ENCODE data around the gene ATF3.
"Not testable (repeated sequence)": the region's sequence is repeated elsewhere in the genome, so short reads cannot be mapped to it uniquely, and the experiment has no call there.

ATF3 gene

GRCh38 chr1:212644866-212645545 is 36.4 kb downstream of the ATF3 start:
- ATAC-seq (no peak), DNase-seq (ENCODE audit: low spot score in 2 of 2) (no peak)
- peaks cover 3% of the 10 kb centered on the region for H3K9me3 Mint-ChIP-seq
- H3K4me1 Mint-ChIP-seq = no peaks in the 10 kb centered on the region
- no peaks in the 10 kb centered on the region for H3K36me3 Mint-ChIP-seq
- no peak overlapping the region for H3K27ac Mint-ChIP-seq
- no peak overlapping the region for H3K4me3 Mint-ChIP-seq

GRCh38 chr1:212645546-212646543 is 37.3 kb downstream of the ATF3 start:
- no peak for ATAC-seq
- H3K27ac Mint-ChIP-seq = no peak overlapping the region
- H3K4me1 Mint-ChIP-seq = no peaks in the 10 kb centered on the region
- H3K9me3 Mint-ChIP-seq = peaks cover 1% of the 10 kb centered on the region
- no peak overlapping the region for H3K4me3 Mint-ChIP-seq
- no peaks in the 10 kb centered on the region for H3K36me3 Mint-ChIP-seq
- DNase-seq (ENCODE audit: low spot score in 2 of 2) = no peak

GRCh38 chr1:212646588-212646987 is 38.0 kb downstream of the ATF3 start:
- H3K4me3 Mint-ChIP-seq = no peak overlapping the region
- H3K4me1 Mint-ChIP-seq = no peaks in the 10 kb centered on the region
- no peaks in the 10 kb centered on the region for H3K36me3 Mint-ChIP-seq
- ATAC-seq = no peak
- no peak for DNase-seq (ENCODE audit: low spot score in 2 of 2)
- no peak overlapping the region for H3K27ac Mint-ChIP-seq
- H3K9me3 Mint-ChIP-seq = no peaks in the 10 kb centered on the region

- DNase-seq (ENCODE audit: low spot score in 2 of 2) = no peak
- Mint-ChIP-seq H3K27ac (no peak overlapping the region), H3K4me3 (no peak overlapping the region), H3K9me3 (no peaks in the 10 kb centered on the region), H3K36me3 (no peaks in the 10 kb centered on the region), H3K4me1 (no peaks in the 10 kb centered on the region)
- ATAC-seq = no peak
These were observed 38.4 kb downstream of the ATF3 start for GRCh38 chr1:212647004-212647403.

- DNase-seq (ENCODE audit: low spot score in 2 of 2) (peak in 1 of 2 donors; percentile 34), ATAC-seq (no peak)
- Mint-ChIP-seq H3K27ac (no peak overlapping the region), H3K4me3 (no peak overlapping the region), H3K36me3 (no peaks in the 10 kb centered on the region), H3K4me1 (no peaks in the 10 kb centered on the region), H3K9me3 (no peaks in the 10 kb centered on the region)
These were observed 39.9 kb downstream of the ATF3 start for GRCh38 chr1:212648431-212648830.

- DNase-seq (ENCODE audit: low spot score in 2 of 2) = no peak
- H3K4me1 Mint-ChIP-seq = no peaks in the 10 kb centered on the region
- H3K4me3 Mint-ChIP-seq = no peak overlapping the region
- no peaks in the 10 kb centered on the region for H3K36me3 Mint-ChIP-seq
- no peak for ATAC-seq
- H3K9me3 Mint-ChIP-seq = no peaks in the 10 kb centered on the region
- no peak overlapping the region for H3K27ac Mint-ChIP-seq
These were observed 40.5 kb downstream of the ATF3 start for GRCh38 chr1:212649020-212649419.

- no peaks in the 10 kb centered on the region for H3K9me3 Mint-ChIP-seq
- no peaks in the 10 kb centered on the region for H3K4me1 Mint-ChIP-seq
- no peak overlapping the region for H3K27ac Mint-ChIP-seq
- ATAC-seq = no peak
- no peak for DNase-seq (ENCODE audit: low spot score in 2 of 2)
- H3K4me3 Mint-ChIP-seq = no peak overlapping the region
- H3K36me3 Mint-ChIP-seq = no peaks in the 10 kb centered on the region
These were observed 41.7 kb downstream of the ATF3 start for GRCh38 chr1:212650228-212650627.

- no peaks in the 10 kb centered on the region for H3K36me3 Mint-ChIP-seq
- H3K9me3 Mint-ChIP-seq = no peaks in the 10 kb centered on the region
- no peak overlapping the region for H3K4me3 Mint-ChIP-seq
- H3K27ac Mint-ChIP-seq = no peak overlapping the region
- DNase-seq (ENCODE audit: low spot score in 2 of 2) = peak in 1 of 2 donors; percentile 23
- no peaks in the 10 kb centered on the region for H3K4me1 Mint-ChIP-seq
- no peak for ATAC-seq
These were observed 43.0 kb downstream of the ATF3 start for GRCh38 chr1:212651521-212651920.

GRCh38 chr1:212651977-212652376 is 43.4 kb downstream of the ATF3 start:
- H3K4me1 Mint-ChIP-seq = no peaks in the 10 kb centered on the region
- no peaks in the 10 kb centered on the region for H3K36me3 Mint-ChIP-seq
- no peaks in the 10 kb centered on the region for H3K9me3 Mint-ChIP-seq
- no peak overlapping the region for H3K4me3 Mint-ChIP-seq
- DNase-seq (ENCODE audit: low spot score in 2 of 2) (peak in 1 of 2 donors; percentile 22), ATAC-seq (no peak)
- no peak overlapping the region for H3K27ac Mint-ChIP-seq

GRCh38 chr1:212652609-212653008 is 44.0 kb downstream of the ATF3 start:
- Mint-ChIP-seq H3K4me1 (no peaks in the 10 kb centered on the region), H3K36me3 (no peaks in the 10 kb centered on the region), H3K4me3 (no peak overlapping the region), H3K27ac (no peak overlapping the region), H3K9me3 (no peaks in the 10 kb centered on the region)
- ATAC-seq = no peak
- DNase-seq (ENCODE audit: low spot score in 2 of 2) = peak in 1 of 2 donors; percentile 35

GRCh38 chr1:212655668-212656440 is 47.3 kb downstream of the ATF3 start:
- no peaks in the 10 kb centered on the region for H3K36me3 Mint-ChIP-seq
- no peaks in the 10 kb centered on the region for H3K9me3 Mint-ChIP-seq
- H3K4me3 Mint-ChIP-seq = no peak overlapping the region
- H3K27ac Mint-ChIP-seq = no peak overlapping the region
- H3K4me1 Mint-ChIP-seq = no peaks in the 10 kb centered on the region
- DNase-seq (ENCODE audit: low spot score in 2 of 2) (peak in 1 of 2 donors; percentile 41), ATAC-seq (no peak)

GRCh38 chr1:212656730-212657129 is 48.2 kb downstream of the ATF3 start:
- ATAC-seq (peak; percentile 50), DNase-seq (ENCODE audit: low spot score in 2 of 2) (peak in 1 of 2 donors; percentile 43)
- H3K36me3 Mint-ChIP-seq = no peaks in the 10 kb centered on the region

GRCh38 chr1:212658250-212658649 is 49.7 kb downstream of the ATF3 start:
- ATAC-seq, H3K36me3 Mint-ChIP-seq, H3K9me3 Mint-ChIP-seq: not testable (repeated sequence)

More at GRCh38 chr1:212656730-212657129, 48.2 kb downstream of the ATF3 start:
- Mint-ChIP-seq H3K4me3 (no peak overlapping the region), H3K9me3 (no peaks in the 10 kb centered on the region), H3K27ac (no peak overlapping the region), H3K4me1 (no peaks in the 10 kb centered on the region)

GRCh38 chr1:212664409-212665199 is 56.0 kb downstream of the ATF3 start:
- DNase-seq (ENCODE audit: low spot score in 2 of 2) (peak in 1 of 2 donors; percentile 30), ATAC-seq (no peak)
- Mint-ChIP-seq H3K27ac (no peak overlapping the region), H3K9me3 (no peaks in the 10 kb centered on the region), H3K4me3 (peak overlapping the region; percentile 73), H3K36me3 (peaks cover 4% of the 10 kb centered on the region), H3K4me1 (peaks cover 32% of the 10 kb centered on the region)

More at GRCh38 chr1:212658250-212658649, 49.7 kb downstream of the ATF3 start:
- not testable (repeated sequence) for H3K4me3 Mint-ChIP-seq, H3K4me1 Mint-ChIP-seq, H3K27ac Mint-ChIP-seq
- peak in 1 of 2 donors; percentile 28 for DNase-seq (ENCODE audit: low spot score in 2 of 2)
